Mesothelial cell of epicardium (in vitro differentiated cells): Measurements from ENCODE around the gene ASCC1. TPM values are rescaled to one million over a fixed set of nuclear protein-coding genes. Genes with fewer than 3 reads are reported as not detected.

Experiments
- DNase-seq, 2 experiments: peaks; one replicate each; pipeline ENCODE4 v3.0.0; 2021; ENCODE audit warnings: low spot score in 2 of 2; ENCODE audit not compliant: unreplicated experiment in 2 of 2
- H3K27ac Mint-ChIP-seq: 2 replicates; pipeline ENCODE4 v1.8.0; 2021; ENCODE audit warnings: mixed read lengths
- H3K27me3 Mint-ChIP-seq: 2 replicates; pipeline ENCODE4 v1.8.0; 2021; ENCODE audit warnings: low read depth, mixed read lengths
- H3K36me3 Mint-ChIP-seq: 2 replicates; pipeline ENCODE4 v1.8.0; 2021; ENCODE audit warnings: mixed read lengths
- H3K4me1 Mint-ChIP-seq: 2 replicates; pipeline ENCODE4 v1.8.0; 2021; ENCODE audit warnings: mixed read lengths
- H3K4me3 Mint-ChIP-seq: 2 replicates; pipeline ENCODE4 v1.8.0; 2021; ENCODE audit warnings: mild to moderate bottlenecking, moderate library complexity, mixed read lengths
- H3K9me3 Mint-ChIP-seq: 2 replicates; pipeline ENCODE4 v1.8.0; 2021; ENCODE audit warnings: mixed read lengths
- CTCF ChIP-seq: fragments of 200-600 bp; sonication (generic); IDR thresholded peaks from one replicate; pipeline ENCODE4 v1.5.0; 2021; ENCODE audit warnings: antibody characterized with exemption; ENCODE audit not compliant: unreplicated experiment
- total RNA-seq: library from RNA; stranded (reverse); gene quantifications from 3 replicates; pipeline ENCODE4 v1.2.1, GENCODE V29; 2021

Gene ASCC1
- total RNA-seq, 1 donor from 2014 or later: 36.6 TPM

GRCh38 chr10:72056113-72056512 lies 160.0 kb downstream of the ASCC1 start:
- no peaks in the 10 kb centered on the region for H3K9me3 Mint-ChIP-seq
- DNase-seq: no peak
- H3K4me1 Mint-ChIP-seq: peaks cover 9% of the 10 kb centered on the region
- no peak overlapping the region for H3K27ac Mint-ChIP-seq
- no peak for TF ChIP-seq CTCF
- no peak overlapping the region for H3K4me3 Mint-ChIP-seq
- no peaks in the 10 kb centered on the region for H3K27me3 Mint-ChIP-seq
- H3K36me3 Mint-ChIP-seq: no peaks in the 10 kb centered on the region

GRCh38 chr10:72053690-72054089 lies 162.4 kb downstream of the ASCC1 start:
- Mint-ChIP-seq H3K9me3 (peaks cover 6% of the 10 kb centered on the region), H3K4me3 (no peak overlapping the region), H3K36me3 (no peaks in the 10 kb centered on the region), H3K4me1 (peaks cover 14% of the 10 kb centered on the region), H3K27ac (no peak overlapping the region), H3K27me3 (no peaks in the 10 kb centered on the region)
- no peak for DNase-seq
- TF ChIP-seq CTCF: no peak

GRCh38 chr10:72050873-72051272 lies 165.2 kb downstream of the ASCC1 start:
- H3K4me3 Mint-ChIP-seq: no peak overlapping the region
- TF ChIP-seq CTCF: no peak
- no peaks in the 10 kb centered on the region for H3K36me3 Mint-ChIP-seq
- DNase-seq: no peak
- no peaks in the 10 kb centered on the region for H3K27me3 Mint-ChIP-seq
- peaks cover 11% of the 10 kb centered on the region for H3K9me3 Mint-ChIP-seq
- peaks cover 16% of the 10 kb centered on the region for H3K4me1 Mint-ChIP-seq
- no peak overlapping the region for H3K27ac Mint-ChIP-seq

- H3K4me3 Mint-ChIP-seq: no peak overlapping the region
- no peaks in the 10 kb centered on the region for H3K27me3 Mint-ChIP-seq
- H3K36me3 Mint-ChIP-seq: no peaks in the 10 kb centered on the region
- H3K27ac Mint-ChIP-seq: no peak overlapping the region
- H3K9me3 Mint-ChIP-seq: peaks cover 11% of the 10 kb centered on the region
- peaks cover 20% of the 10 kb centered on the region for H3K4me1 Mint-ChIP-seq
- no peak for DNase-seq
- no peak for TF ChIP-seq CTCF
Measured at GRCh38 chr10:72049969-72050781, 165.9 kb downstream of the ASCC1 start.

- Mint-ChIP-seq H3K36me3 (no peaks in the 10 kb centered on the region), H3K4me3 (no peak overlapping the region), H3K4me1 (peaks cover 28% of the 10 kb centered on the region), H3K9me3 (peaks cover 11% of the 10 kb centered on the region), H3K27ac (no peak overlapping the region), H3K27me3 (no peaks in the 10 kb centered on the region)
- no peak for DNase-seq
- TF ChIP-seq CTCF: no peak
Measured at GRCh38 chr10:72049472-72049871, 166.6 kb downstream of the ASCC1 start.
